A549 (cell line): ENCODE results near the gene APOL4. TPM values are rescaled to one million over a fixed set of nuclear protein-coding genes. Genes with fewer than 3 reads are reported as not detected.

Experiments
- ATAC-seq, 2 experiments: fragments of 200-7000 bp in 1 of 2; fragments of >200 bp in 1 of 2; cut with Nextera tagmentation in 1 of 2; cut with Tn5 transposase in 1 of 2; 3 replicates each; pipeline versions ENCODE4 v1.8.0 to v1.9.1; 2018 to 2020; ENCODE audit warnings: mild to moderate bottlenecking in 1 of 2, moderate library complexity in 1 of 2
- CTCF ChIA-PET: fragments of 300-600 bp; sonication (Branson Sonifier 250); formaldehyde crosslinking; extraction: SDS; loops from one replicate; lab custom pipeline; 2021; ENCODE audit warnings: antibody characterized with exemption, inconsistent platforms; lab: Yijun Ruan, JAX
- POLR2A ChIA-PET: fragments of 350-600 bp; formaldehyde crosslinking; extraction: SDS; loops from one replicate; lab custom pipeline; 2021; ENCODE audit warnings: antibody characterized with exemption, inconsistent platforms; lab: Yijun Ruan, JAX
- DNase-seq, 2 experiments: peaks; one replicate each; pipeline versions ENCODE4 v3.0.0 to v3.0.0-alpha.2; 2011 to 2016; ENCODE audit warnings: low read depth in 1 of 2, low spot score in 1 of 2
- FAIRE-seq: peaks from 2 replicates; lab custom pipeline; 2011; peaks lifted over from hg19 to GRCh38; lab: Jason Lieb, UNC
- H3K27ac ChIP-seq, 2 experiments: fragments of >200 bp; sonication (Bioruptor Twin); formaldehyde crosslinking; 3 replicates each; pipeline ENCODE4 v1.5.1; 2016 to 2017
- H3K4me1 ChIP-seq: fragments of >200 bp; sonication (Bioruptor Twin); formaldehyde crosslinking; 3 replicates; pipeline ENCODE4 v1.6.1; 2016
- H3K4me2 ChIP-seq: fragments of >200 bp; sonication (Bioruptor Twin); formaldehyde crosslinking; 3 replicates; pipeline ENCODE4 v1.6.1; 2016
- H3K4me3 ChIP-seq: fragments of >200 bp; sonication (Bioruptor Twin); formaldehyde crosslinking; 3 replicates; pipeline ENCODE4 v1.5.1; 2016
- H3K9me3 ChIP-seq: fragments of >200 bp; sonication (Bioruptor Twin); formaldehyde crosslinking; 3 replicates; pipeline ENCODE4 v1.6.1; 2016
- ATOH8 ChIP-seq: fragments of 250-450 bp; sonication (Bioruptor Pico); IDR thresholded peaks from 2 replicates; pipeline ENCODE4 v1.5.0; 2020; ENCODE audit warnings: low read depth, mild to moderate bottlenecking, moderate library complexity
- CBX2 ChIP-seq: fragments of 200-600 bp; sonication (generic); IDR thresholded peaks from 2 replicates; pipeline ENCODE4 v1.6.1; 2016; ENCODE audit warnings: low read depth, mild to moderate bottlenecking, borderline replicate concordance
- CHD2 ChIP-seq: fragments of 150-350 bp; IDR thresholded peaks from 2 replicates; pipeline ENCODE4 v1.6.1; 2014; ENCODE audit warnings: low read length; ENCODE audit not compliant: partially characterized antibody
- EHMT2 ChIP-seq: fragments of 200-600 bp; sonication (generic); IDR thresholded peaks from 2 replicates; pipeline ENCODE4 v1.6.1; 2016; ENCODE audit warnings: antibody characterized with exemption, low read depth, mild to moderate bottlenecking, moderate library complexity
- ESRRA ChIP-seq: fragments of 150-350 bp; IDR thresholded peaks from 2 replicates; pipeline ENCODE4 v1.6.1; 2014; ENCODE audit warnings: mild to moderate bottlenecking, low read length, borderline replicate concordance
- FOSL2 ChIP-seq, 2 experiments: fragments of 450-650 bp in 1 of 2; fragments of >200 bp in 1 of 2; sonication (Bioruptor Twin) in 1 of 2; formaldehyde crosslinking; IDR thresholded peaks; 2 replicates each; pipeline versions ENCODE4 v1.5.0 to v1.6.1; 2016 to 2020; ENCODE audit warnings: mild to moderate bottlenecking in 1 of 2, moderate library complexity in 1 of 2
- FOXS1 ChIP-seq: fragments of 250-450 bp; sonication (Bioruptor Pico); IDR thresholded peaks from 2 replicates; pipeline ENCODE4 v1.5.0; 2020; ENCODE audit warnings: mild to moderate bottlenecking, moderate library complexity
- HEYL ChIP-seq: fragments of 250-450 bp; sonication (Bioruptor Pico); IDR thresholded peaks from 2 replicates; pipeline ENCODE4 v1.8.0; 2021; ENCODE audit warnings: mild to moderate bottlenecking, moderate library complexity
- HOXA7 ChIP-seq: fragments of 250-450 bp; sonication (Bioruptor Pico); IDR thresholded peaks from 2 replicates; pipeline ENCODE4 v1.5.0; 2020; ENCODE audit warnings: mild to moderate bottlenecking, moderate library complexity
- JUN ChIP-seq, 2 experiments: fragments of >200 bp; sonication (Bioruptor Twin); formaldehyde crosslinking; IDR thresholded peaks; 2 replicates in 1 of 2; 3 replicates in 1 of 2; pipeline ENCODE4 v1.6.1; 2016 to 2017
- JUNB ChIP-seq: fragments of >200 bp; sonication (Bioruptor Twin); formaldehyde crosslinking; IDR thresholded peaks from 2 replicates; pipeline ENCODE4 v1.6.1; 2016
- MAFK ChIP-seq: fragments of 450-650 bp; IDR thresholded peaks from 2 replicates; pipeline ENCODE4 v1.6.1; 2014; ENCODE audit not compliant: partially characterized antibody
- MAZ ChIP-seq: fragments of 150-350 bp; IDR thresholded peaks from 2 replicates; pipeline ENCODE4 v1.6.1; 2014; ENCODE audit warnings: antibody characterized with exemption, low read depth, low read length, borderline replicate concordance
- MYC ChIP-seq: IDR thresholded peaks from 2 replicates; pipeline ENCODE4 v1.6.1; 2012; ENCODE audit warnings: mild to moderate bottlenecking, inconsistent platforms, low read length, improper control_type of control experiment, borderline replicate concordance
- NFE2L2 ChIP-seq: fragments of 150-350 bp; conservative IDR thresholded peaks from 2 replicates; pipeline ENCODE4 v1.6.1; 2014; ENCODE audit warnings: low read length
- NPAS2 ChIP-seq: fragments of 250-450 bp; sonication (Bioruptor Pico); IDR thresholded peaks from 2 replicates; pipeline ENCODE4 v1.8.0; 2022; ENCODE audit warnings: mild to moderate bottlenecking, moderate library complexity, borderline replicate concordance
- PBX3 ChIP-seq: IDR thresholded peaks from 2 replicates; pipeline ENCODE4 v1.6.1; 2012
- PHF8 ChIP-seq: fragments of 200-600 bp; sonication (generic); IDR thresholded peaks from 2 replicates; pipeline ENCODE4 v1.6.1; 2016; ENCODE audit warnings: low read depth, mild to moderate bottlenecking, antibody characterized with exemption, moderate library complexity, borderline replicate concordance
- POLR2A ChIP-seq: IDR thresholded peaks from 2 replicates; pipeline ENCODE4 v1.6.1; 2012; ENCODE audit warnings: mild to moderate bottlenecking, low read length
- POLR2AphosphoS2 ChIP-seq: conservative IDR thresholded peaks from 2 replicates; pipeline ENCODE4 v1.6.1; 2012; ENCODE audit warnings: low read length, improper control_type of control experiment, inconsistent platforms
- RAD21 ChIP-seq, 2 experiments: fragments of >200 bp in 1 of 2; sonication (Bioruptor Twin) in 1 of 2; formaldehyde crosslinking in 1 of 2; IDR thresholded peaks in 1 of 2; conservative IDR thresholded peaks in 1 of 2; 2 replicates in 1 of 2; 3 replicates in 1 of 2; pipeline ENCODE4 v1.6.1; 2012 to 2018; ENCODE audit warnings: inconsistent platforms in 1 of 2
- SMC3 ChIP-seq: fragments of >200 bp; sonication (Bioruptor Twin); formaldehyde crosslinking; IDR thresholded peaks from 3 replicates; pipeline ENCODE4 v1.6.1; 2018; ENCODE audit warnings: inconsistent platforms
- SREBF2 ChIP-seq: fragments of 450-650 bp; IDR thresholded peaks from 2 replicates; pipeline ENCODE4 v1.6.1; 2014; ENCODE audit warnings: mild to moderate bottlenecking, moderate library complexity
- TP53 ChIP-seq: fragments of 250-450 bp; sonication (Bioruptor Pico); IDR thresholded peaks from 2 replicates; pipeline ENCODE4 v1.5.0; 2021; ENCODE audit warnings: mild to moderate bottlenecking, moderate library complexity
- ZC3H11A ChIP-seq: fragments of 450-650 bp; IDR thresholded peaks from 2 replicates; pipeline ENCODE4 v1.6.1; 2014; ENCODE audit warnings: antibody characterized with exemption, mild to moderate bottlenecking
- ZFP36 ChIP-seq: fragments of 450-650 bp; IDR thresholded peaks from 2 replicates; pipeline ENCODE4 v1.6.1; 2014; ENCODE audit warnings: borderline replicate concordance; ENCODE audit not compliant: partially characterized antibody
- WGBS: methylation state at CpG from one replicate; pipeline ENCODE4 v1.1.6; 2017; ENCODE audit errors: missing lambda C conversion rate; 5-methylcytosine and 5-hydroxymethylcytosine counted together
- polyA plus RNA-seq, 4 experiments: library from polyadenylated mRNA; depleted of rRNA in 3 of 4; stranded (reverse); fragments of >200 nt; fragmentation: RNase III in 1 of 4; extraction: RNeasy Plus Mini Kit Qiagen cat#74134 plus additional on column Dnase treatment in 1 of 4; gene quantifications; 2 replicates in 3 of 4; 3 replicates in 1 of 4; pipeline ENCODE4 v1.2.3, GENCODE V29; 2011 to 2017

The APOL4 gene
- polyA plus RNA-seq, 2 of the 4 experiments (the other 2 are of a cell fraction), result not detected

- no peak overlapping the region for H3K4me2 ChIP-seq
- no peaks in the 10 kb centered on the region for H3K9me3 ChIP-seq
- FAIRE-seq (no peak), DNase-seq (no peak), ATAC-seq (no peak)
- H3K27ac ChIP-seq, result no peak overlapping the region
- POLR2A ChIA-PET, result no interaction called here
- TF ChIP-seq FOXS1 (CRISPR knock-in tag) (no peak), ESRRA (no peak), ZC3H11A (no peak), MAFK (no peak), POLR2AphosphoS2 (no peak), POLR2A (no peak), EHMT2 (no peak), ZFP36 (no peak), MAZ (no peak), HEYL (CRISPR knock-in tag) (no peak), PHF8 (no peak), RAD21 (conservative IDR thresholded peaks at IDR 0.05 in 1 of 2, IDR thresholded peaks at IDR 0.05 in 1 of 2) (no peak), HOXA7 (CRISPR knock-in tag) (no peak), NPAS2 (no peak), ATOH8 (CRISPR knock-in tag) (no peak), TP53 (CRISPR knock-in tag) (no peak), CHD2 (no peak), SREBF2 (no peak), SMC3 (no peak)
- H3K4me1 ChIP-seq, result no peaks in the 10 kb centered on the region
- H3K4me3 ChIP-seq, result no peak overlapping the region
- WGBS, result 95% methylated on average over 3 of the region's 3 CpGs
- CTCF ChIA-PET, result interaction anchor here (1.5 kb wide), 1 partner anchor 55 kb away, joined by 3 read pairs; no protein-coding TSS in a partner anchor
Measured at GRCh38 chr22:36166086-36166485, 35.5 kb downstream of the APOL4 start.

GRCh38 chr22:36165141-36165540 lies 36.5 kb downstream of the APOL4 start:
- TF ChIP-seq ESRRA, result no peak
- TF ChIP-seq JUN (IDR thresholded peaks at IDR 0.05), result no peak
- no peak for TF ChIP-seq POLR2A
- TF ChIP-seq FOXS1 (CRISPR knock-in tag), result no peak
- TF ChIP-seq NFE2L2, result no peak
- no peak for TF ChIP-seq MAFK
- no peak for TF ChIP-seq PBX3
- TF ChIP-seq CBX2, result no peak
- no peak for TF ChIP-seq JUNB
- no peak for TF ChIP-seq FOSL2 (IDR thresholded peaks at IDR 0.05)
- no peak for TF ChIP-seq FOSL2 (CRISPR knock-in tag; IDR thresholded peaks at IDR 0.05)
- no peak for TF ChIP-seq SMC3
- no peak for TF ChIP-seq MYC
- TF ChIP-seq ZFP36, result no peak
- Histone ChIP-seq H3K9me3 (no peaks in the 10 kb centered on the region), H3K4me3 (no peak overlapping the region), H3K27ac (no peak overlapping the region), H3K4me1 (no peaks in the 10 kb centered on the region), H3K4me2 (no peak overlapping the region)
- ATAC-seq (no peak), DNase-seq (no peak), FAIRE-seq (no peak)
- CTCF ChIA-PET, result interaction anchor here (0.6 to 1.5 kb wide), 3 partner anchors 15 to 234 kb away, joined by 3 read pairs; no protein-coding TSS in a partner anchor
- 91% methylated on average over 2 of the region's 2 CpGs for WGBS
- POLR2A ChIA-PET, result no interaction called here
